Measurements from ENCODE around the gene PITPNB. TPM values are rescaled to one million over a fixed set of nuclear protein-coding genes. Genes with fewer than 3 reads are reported as not detected.

Gene PITPNB
- polyA plus RNA-seq, 2 donors: 22.1 to 39.8 TPM

DNA sequence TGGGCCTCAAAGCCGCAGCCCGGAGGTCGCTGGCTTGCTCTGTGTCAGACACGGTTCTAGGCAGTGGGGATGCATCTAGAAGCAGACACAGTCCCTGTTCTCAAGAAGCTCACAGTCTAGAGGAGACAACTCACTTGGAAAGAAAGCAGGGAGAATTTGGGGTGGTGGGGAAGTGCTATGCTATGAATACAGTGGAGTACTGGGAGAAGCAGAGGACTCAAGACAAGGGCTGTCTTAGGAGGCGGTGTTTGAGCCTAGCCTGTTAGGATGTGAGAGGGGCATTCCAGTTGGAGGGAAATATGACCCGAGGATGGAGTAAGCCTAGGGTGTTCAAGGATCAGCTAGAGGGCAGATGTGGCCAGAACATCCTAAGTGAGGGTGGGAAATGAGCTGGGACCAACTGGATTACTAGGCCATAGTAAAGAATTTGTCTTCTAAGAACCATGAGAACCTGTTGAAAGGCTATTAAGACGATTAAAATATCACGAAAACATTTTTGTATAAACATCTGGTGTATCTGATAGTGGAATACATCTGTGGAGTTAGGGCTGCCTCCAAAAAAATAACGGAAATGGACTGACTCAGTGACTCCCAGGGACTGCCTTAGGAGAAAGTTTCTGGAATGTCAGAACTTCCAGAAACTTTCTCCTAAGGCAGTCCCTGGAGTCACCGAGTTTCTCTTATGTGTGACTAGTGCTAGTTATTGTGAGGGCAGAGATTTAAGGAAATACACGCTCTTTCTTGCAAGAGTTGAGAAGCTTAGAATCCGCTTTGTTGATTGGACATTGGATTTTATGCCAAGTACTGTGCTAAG is 1.1 kb upstream of the PITPNB start:
- no peaks in the 10 kb centered on the region for H3K36me3 ChIP-seq (ENCODE audit: control insufficient read depth in 2 of 2, insufficient read depth in 2 of 2, low read length in 1 of 2)
- WGBS, 2 donors: 21 to 27% methylated on average over 12 of the region's 12 CpGs
- H3K4me3 ChIP-seq (ENCODE audit: low read depth in 1 of 2, low read length in 2 of 2): peak overlapping the region; percentile 77 to 92
- H3K27me3 ChIP-seq (ENCODE audit: control insufficient read depth in 1 of 2, insufficient read depth in 2 of 2, low read length in 2 of 2): no peaks in the 10 kb centered on the region
- H3K9me3 ChIP-seq (ENCODE audit: control insufficient read depth in 2 of 2, insufficient read depth in 1 of 2, low read depth in 1 of 2, low read length in 1 of 2): no peaks in the 10 kb centered on the region
- peaks cover 0 to 3% of the 10 kb centered on the region in 2 donors for H3K4me1 ChIP-seq (ENCODE audit: control insufficient read depth in 2 of 2, insufficient read depth in 2 of 2, low read length in 1 of 2)
- H3K27ac ChIP-seq (ENCODE audit: low read depth in 2 of 2, low read length in 1 of 2): peak overlapping the region; percentile 98 to 99

- H3K27ac ChIP-seq (ENCODE audit: low read depth in 2 of 2, low read length in 1 of 2): peak overlapping the region; percentile 96 to 97
- peak overlapping the region; percentile 87 to 92 for H3K4me3 ChIP-seq (ENCODE audit: low read depth in 1 of 2, low read length in 2 of 2)
- 0 to 1% methylated on average over 41 to 60 of the region's 60 CpGs for WGBS, 2 donors
- no peaks in the 10 kb centered on the region for H3K27me3 ChIP-seq (ENCODE audit: control insufficient read depth in 1 of 2, insufficient read depth in 2 of 2, low read length in 2 of 2)
- peaks cover 0 to 3% of the 10 kb centered on the region in 2 donors for H3K4me1 ChIP-seq (ENCODE audit: control insufficient read depth in 2 of 2, insufficient read depth in 2 of 2, low read length in 1 of 2)
- no peaks in the 10 kb centered on the region for H3K9me3 ChIP-seq (ENCODE audit: control insufficient read depth in 2 of 2, insufficient read depth in 1 of 2, low read depth in 1 of 2, low read length in 1 of 2)
- no peaks in the 10 kb centered on the region for H3K36me3 ChIP-seq (ENCODE audit: control insufficient read depth in 2 of 2, insufficient read depth in 2 of 2, low read length in 1 of 2)
These were observed 475 bp downstream of the PITPNB start for GRCh38 chr22:27918341-27919221.

DNA sequence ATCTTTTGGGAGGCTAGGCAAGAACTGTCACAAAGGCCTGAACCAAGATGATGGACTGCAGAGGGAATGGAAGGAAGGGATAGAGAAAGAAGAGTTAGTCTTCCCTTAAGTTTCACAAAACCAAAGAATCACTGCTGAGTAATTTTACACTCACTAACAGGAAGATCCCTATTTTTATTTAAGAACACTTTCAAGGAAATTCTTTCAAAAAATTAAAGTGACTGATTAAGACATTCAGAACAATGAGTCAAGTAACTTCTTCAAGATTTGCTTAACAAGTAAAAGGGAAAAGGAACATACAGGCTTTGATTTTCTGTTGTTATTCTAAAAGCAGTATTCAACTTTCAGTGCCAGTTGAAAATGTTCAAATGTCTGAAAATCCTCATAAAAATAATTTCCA is 3.1 kb downstream of the PITPNB start:
- peaks cover 0 to 3% of the 10 kb centered on the region in 2 donors for H3K4me1 ChIP-seq (ENCODE audit: control insufficient read depth in 2 of 2, insufficient read depth in 2 of 2, low read length in 1 of 2)

GRCh38 chr22:27913162-27913741 is 5.8 kb downstream of the PITPNB start:
- Histone ChIP-seq H3K27me3 (ENCODE audit: control insufficient read depth in 1 of 2, insufficient read depth in 2 of 2, low read length in 2 of 2) (no peaks in the 10 kb centered on the region), H3K9me3 (ENCODE audit: control insufficient read depth in 2 of 2, insufficient read depth in 1 of 2, low read depth in 1 of 2, low read length in 1 of 2) (no peaks in the 10 kb centered on the region), H3K27ac (ENCODE audit: low read depth in 2 of 2, low read length in 1 of 2) (no peak overlapping the region), H3K4me3 (ENCODE audit: low read depth in 1 of 2, low read length in 2 of 2) (no peak overlapping the region), H3K4me1 (ENCODE audit: control insufficient read depth in 2 of 2, insufficient read depth in 2 of 2, low read length in 1 of 2) (no peaks in the 10 kb centered on the region), H3K36me3 (ENCODE audit: control insufficient read depth in 2 of 2, insufficient read depth in 2 of 2, low read length in 1 of 2) (peaks cover 0 to 6% of the 10 kb centered on the region in 2 donors)

More for the DNA sequence above, 3.1 kb downstream of the PITPNB start:
- Histone ChIP-seq H3K9me3 (ENCODE audit: control insufficient read depth in 2 of 2, insufficient read depth in 1 of 2, low read depth in 1 of 2, low read length in 1 of 2) (no peaks in the 10 kb centered on the region), H3K36me3 (ENCODE audit: control insufficient read depth in 2 of 2, insufficient read depth in 2 of 2, low read length in 1 of 2) (no peaks in the 10 kb centered on the region), H3K27me3 (ENCODE audit: control insufficient read depth in 1 of 2, insufficient read depth in 2 of 2, low read length in 2 of 2) (no peaks in the 10 kb centered on the region), H3K4me3 (ENCODE audit: low read depth in 1 of 2, low read length in 2 of 2) (no peak overlapping the region), H3K27ac (ENCODE audit: low read depth in 2 of 2, low read length in 1 of 2) (no peak overlapping the region)

GRCh38 chr22:27912101-27912500 is 7.0 kb downstream of the PITPNB start:
- Histone ChIP-seq H3K27ac (ENCODE audit: low read depth in 2 of 2, low read length in 1 of 2) (no peak overlapping the region), H3K9me3 (ENCODE audit: control insufficient read depth in 2 of 2, insufficient read depth in 1 of 2, low read depth in 1 of 2, low read length in 1 of 2) (no peaks in the 10 kb centered on the region), H3K4me1 (ENCODE audit: control insufficient read depth in 2 of 2, insufficient read depth in 2 of 2, low read length in 1 of 2) (no peaks in the 10 kb centered on the region), H3K4me3 (ENCODE audit: low read depth in 1 of 2, low read length in 2 of 2) (no peak overlapping the region), H3K27me3 (ENCODE audit: control insufficient read depth in 1 of 2, insufficient read depth in 2 of 2, low read length in 2 of 2) (no peaks in the 10 kb centered on the region), H3K36me3 (ENCODE audit: control insufficient read depth in 2 of 2, insufficient read depth in 2 of 2, low read length in 1 of 2) (peaks cover 0 to 11% of the 10 kb centered on the region in 2 donors)

DNA sequence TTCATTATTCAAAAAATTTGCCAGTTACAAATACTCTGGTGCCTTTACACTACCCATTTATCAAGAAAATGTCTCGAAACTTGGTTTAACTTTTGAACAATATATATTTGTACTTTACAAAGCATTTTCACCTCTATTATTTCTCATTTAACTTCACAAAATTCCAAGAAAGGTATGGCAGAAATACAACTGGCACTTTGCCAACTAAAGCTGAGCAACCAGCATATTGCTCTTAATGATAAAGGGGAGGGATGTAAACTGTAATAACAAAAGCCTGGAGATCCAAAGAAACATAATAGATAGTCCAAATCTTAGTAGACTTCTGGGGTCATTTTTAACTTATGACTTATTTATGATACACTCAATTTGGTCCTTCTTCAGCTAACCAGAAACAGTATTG is 7.7 kb downstream of the PITPNB start:
- H3K27me3 ChIP-seq (ENCODE audit: control insufficient read depth in 1 of 2, insufficient read depth in 2 of 2, low read length in 2 of 2): no peaks in the 10 kb centered on the region
- H3K4me1 ChIP-seq (ENCODE audit: control insufficient read depth in 2 of 2, insufficient read depth in 2 of 2, low read length in 1 of 2): no peaks in the 10 kb centered on the region
- peaks cover 0 to 13% of the 10 kb centered on the region in 2 donors for H3K36me3 ChIP-seq (ENCODE audit: control insufficient read depth in 2 of 2, insufficient read depth in 2 of 2, low read length in 1 of 2)
- H3K27ac ChIP-seq (ENCODE audit: low read depth in 2 of 2, low read length in 1 of 2): no peak overlapping the region
- no peaks in the 10 kb centered on the region for H3K9me3 ChIP-seq (ENCODE audit: control insufficient read depth in 2 of 2, insufficient read depth in 1 of 2, low read depth in 1 of 2, low read length in 1 of 2)
- H3K4me3 ChIP-seq (ENCODE audit: low read depth in 1 of 2, low read length in 2 of 2): no peak overlapping the region
- WGBS, 2 donors: 88 to 92% methylated on average over 1 of the region's 1 CpG

DNA sequence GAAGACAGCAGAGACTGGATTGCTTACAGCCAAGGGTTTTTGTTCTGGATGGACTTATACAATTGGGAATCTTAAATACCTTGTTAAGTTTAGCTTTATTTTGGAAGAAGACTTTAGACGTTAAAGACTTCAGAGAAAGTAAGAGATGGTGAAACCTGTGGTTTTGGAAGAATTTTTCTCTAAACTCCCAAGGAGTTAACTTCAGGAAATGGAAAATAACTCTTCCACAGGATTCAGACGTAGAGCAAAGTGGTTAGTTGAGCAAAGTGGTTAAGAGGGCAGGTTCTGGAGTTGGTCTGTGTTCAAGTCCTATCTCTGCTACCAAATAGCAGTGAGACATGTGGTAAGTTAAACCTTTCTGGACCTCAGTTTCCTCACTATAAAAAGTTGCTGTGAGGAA is 12.8 kb downstream of the PITPNB start:
- WGBS, 2 donors: 64 to 70% methylated on average over 2 of the region's 2 CpGs
- H3K36me3 ChIP-seq (ENCODE audit: control insufficient read depth in 2 of 2, insufficient read depth in 2 of 2, low read length in 1 of 2): peaks cover 0 to 15% of the 10 kb centered on the region in 2 donors
- H3K4me3 ChIP-seq (ENCODE audit: low read depth in 1 of 2, low read length in 2 of 2): no peak overlapping the region
- H3K4me1 ChIP-seq (ENCODE audit: control insufficient read depth in 2 of 2, insufficient read depth in 2 of 2, low read length in 1 of 2): no peaks in the 10 kb centered on the region
- no peaks in the 10 kb centered on the region for H3K9me3 ChIP-seq (ENCODE audit: control insufficient read depth in 2 of 2, insufficient read depth in 1 of 2, low read depth in 1 of 2, low read length in 1 of 2)
- H3K27ac ChIP-seq (ENCODE audit: low read depth in 2 of 2, low read length in 1 of 2): no peak overlapping the region
- H3K27me3 ChIP-seq (ENCODE audit: control insufficient read depth in 1 of 2, insufficient read depth in 2 of 2, low read length in 2 of 2): no peaks in the 10 kb centered on the region

DNA sequence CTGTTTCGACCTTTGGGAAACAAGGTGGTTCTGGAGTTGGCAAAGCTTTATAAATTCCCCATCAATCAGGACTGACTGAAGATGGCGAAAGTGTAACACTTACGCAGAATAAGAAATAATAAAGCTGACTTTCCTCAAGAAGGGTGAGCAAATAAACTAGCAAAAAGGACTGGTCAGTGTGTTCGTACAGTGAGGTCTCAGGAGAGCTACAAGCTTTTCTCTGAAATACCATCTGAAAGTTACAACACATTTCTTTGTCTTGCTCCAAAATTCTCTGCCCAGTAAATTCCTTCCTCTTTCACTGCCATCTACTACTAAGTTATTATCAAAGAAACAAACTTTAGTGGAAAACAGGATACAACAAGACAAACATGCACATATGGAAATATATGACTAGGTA is 13.4 kb downstream of the PITPNB start:
- Histone ChIP-seq H3K36me3 (ENCODE audit: control insufficient read depth in 2 of 2, insufficient read depth in 2 of 2, low read length in 1 of 2) (peaks cover 0 to 15% of the 10 kb centered on the region in 2 donors), H3K27me3 (ENCODE audit: control insufficient read depth in 1 of 2, insufficient read depth in 2 of 2, low read length in 2 of 2) (no peaks in the 10 kb centered on the region), H3K27ac (ENCODE audit: low read depth in 2 of 2, low read length in 1 of 2) (no peak overlapping the region), H3K9me3 (ENCODE audit: control insufficient read depth in 2 of 2, insufficient read depth in 1 of 2, low read depth in 1 of 2, low read length in 1 of 2) (no peaks in the 10 kb centered on the region), H3K4me3 (ENCODE audit: low read depth in 1 of 2, low read length in 2 of 2) (no peak overlapping the region), H3K4me1 (ENCODE audit: control insufficient read depth in 2 of 2, insufficient read depth in 2 of 2, low read length in 1 of 2) (no peaks in the 10 kb centered on the region)
- 81 to 88% methylated on average over 4 of the region's 4 CpGs for WGBS, 2 donors

DNA sequence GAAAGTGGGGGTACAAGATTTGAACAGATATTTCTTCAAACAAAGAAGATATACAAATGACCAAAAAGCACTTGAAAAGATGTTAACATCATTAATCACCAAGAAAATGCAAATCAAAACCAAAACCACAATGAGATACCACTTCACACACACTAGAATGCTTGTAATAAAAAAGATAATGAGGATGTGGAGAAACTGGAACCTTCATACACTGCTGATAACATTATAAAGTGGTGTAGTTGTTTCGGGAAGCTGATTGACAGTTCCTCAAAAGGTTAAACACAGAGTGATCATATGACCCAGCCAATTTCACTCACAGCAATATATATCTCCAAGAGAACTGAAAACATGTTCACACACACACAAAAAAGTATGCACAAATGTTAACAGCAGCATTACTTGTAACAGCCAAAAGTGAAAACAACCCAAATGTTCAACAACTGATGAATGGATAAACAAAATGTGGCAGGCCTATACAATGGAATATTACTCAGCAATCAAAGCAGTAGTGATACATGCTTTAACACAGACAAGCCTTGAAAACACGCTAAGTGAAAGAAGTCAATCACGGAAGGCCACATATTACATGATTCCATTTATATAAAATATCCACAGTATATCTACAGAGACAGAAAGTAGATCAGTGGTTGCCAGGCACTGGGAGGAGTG is 15.1 kb downstream of the PITPNB start:
- Histone ChIP-seq H3K36me3 (ENCODE audit: control insufficient read depth in 2 of 2, insufficient read depth in 2 of 2, low read length in 1 of 2) (peaks cover 0 to 9% of the 10 kb centered on the region in 2 donors), H3K27me3 (ENCODE audit: control insufficient read depth in 1 of 2, insufficient read depth in 2 of 2, low read length in 2 of 2) (no peaks in the 10 kb centered on the region), H3K4me1 (ENCODE audit: control insufficient read depth in 2 of 2, insufficient read depth in 2 of 2, low read length in 1 of 2) (no peaks in the 10 kb centered on the region), H3K27ac (ENCODE audit: low read depth in 2 of 2, low read length in 1 of 2) (no peak overlapping the region), H3K9me3 (ENCODE audit: control insufficient read depth in 2 of 2, insufficient read depth in 1 of 2, low read depth in 1 of 2, low read length in 1 of 2) (no peaks in the 10 kb centered on the region), H3K4me3 (ENCODE audit: low read depth in 1 of 2, low read length in 2 of 2) (no peak overlapping the region)
- WGBS, 2 donors: 84 to 89% methylated on average over 3 of the region's 3 CpGs
